SKM-1 treated with dmso at 0.1 percent for 144 hours (cell line): ENCODE results near the gene THOC5.

Experiments
- DNase-seq: peaks from one replicate; lab custom pipeline; 2025; ENCODE audit not compliant: unreplicated experiment; lab: John Stamatoyannopoulos, UW

Gene THOC5

DNA sequence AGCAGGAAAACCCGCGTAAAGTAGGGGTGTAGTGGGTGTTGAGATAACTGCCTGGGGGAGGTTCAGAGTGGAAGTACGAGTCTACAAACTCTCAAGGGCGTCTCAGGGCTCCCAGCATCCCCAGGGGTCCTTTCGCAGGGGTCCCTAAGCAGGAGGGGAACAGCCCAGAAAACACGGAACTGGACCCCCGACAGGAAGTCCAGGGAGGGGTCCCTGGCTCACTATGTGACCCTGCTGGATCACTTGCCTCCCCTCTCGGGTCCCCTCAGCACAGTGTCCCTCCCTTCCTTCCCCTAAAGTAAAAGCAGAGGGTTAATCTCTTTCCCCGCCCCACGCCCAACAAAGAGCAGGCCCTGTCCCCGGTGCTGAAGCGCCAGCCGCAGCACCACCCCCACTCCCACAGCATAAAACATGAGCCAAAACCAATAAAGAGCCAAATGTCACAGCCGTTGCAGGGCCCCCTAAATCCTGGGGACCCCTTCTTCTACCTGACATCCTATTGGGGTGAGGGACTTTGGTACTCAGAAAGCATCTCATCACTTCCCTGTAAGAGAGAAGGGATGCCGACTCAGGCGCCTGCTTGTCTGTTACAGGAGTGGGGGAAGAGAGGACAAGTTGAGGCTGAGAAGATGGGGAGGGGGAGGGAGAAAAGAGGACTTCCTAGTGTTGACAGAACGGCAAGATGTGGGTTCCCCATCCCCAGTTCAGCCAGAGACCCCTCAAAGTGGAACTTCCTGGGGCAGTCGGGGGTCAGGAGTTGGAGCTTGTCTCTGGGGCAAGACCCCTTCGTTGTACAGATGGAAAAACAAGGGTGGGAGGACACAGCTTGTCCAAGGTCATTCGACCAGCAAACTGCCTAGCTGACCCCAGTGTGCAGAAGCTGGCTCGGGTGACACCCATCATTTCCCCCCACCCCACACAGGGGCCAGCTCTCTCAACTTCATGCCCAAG, 75.0 kb downstream of the THOC5 start:
- no peak for DNase-seq

DNA sequence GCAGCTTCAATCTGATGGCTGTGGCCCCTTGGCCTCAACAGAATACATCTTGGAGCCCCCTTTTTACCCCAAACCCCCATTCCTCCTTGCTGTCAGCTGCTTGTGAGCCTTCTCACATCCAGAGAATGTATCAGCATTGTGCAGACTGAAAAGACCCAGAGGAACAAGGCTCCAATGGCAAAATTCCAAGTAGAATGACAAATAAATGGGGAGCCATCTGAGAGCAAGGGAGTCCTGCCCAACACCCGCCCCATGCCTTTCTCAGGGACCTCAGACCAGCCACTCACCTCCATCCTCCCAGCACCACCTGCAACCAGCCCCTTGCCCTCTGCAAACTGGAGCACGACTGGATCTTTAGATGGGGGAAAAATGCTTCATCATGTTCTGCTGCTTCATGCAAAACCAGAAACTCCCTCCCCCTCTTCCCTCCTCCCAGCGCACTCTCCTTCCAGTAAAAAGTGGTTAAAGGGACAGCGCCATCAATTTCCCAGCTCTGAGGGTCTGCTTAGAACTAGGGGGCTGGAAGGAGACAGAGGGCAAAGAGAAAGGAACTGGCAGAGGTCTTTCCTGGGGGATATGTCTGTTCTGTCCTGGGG, 75.7 kb downstream of the THOC5 start:
- no peak for DNase-seq

DNA sequence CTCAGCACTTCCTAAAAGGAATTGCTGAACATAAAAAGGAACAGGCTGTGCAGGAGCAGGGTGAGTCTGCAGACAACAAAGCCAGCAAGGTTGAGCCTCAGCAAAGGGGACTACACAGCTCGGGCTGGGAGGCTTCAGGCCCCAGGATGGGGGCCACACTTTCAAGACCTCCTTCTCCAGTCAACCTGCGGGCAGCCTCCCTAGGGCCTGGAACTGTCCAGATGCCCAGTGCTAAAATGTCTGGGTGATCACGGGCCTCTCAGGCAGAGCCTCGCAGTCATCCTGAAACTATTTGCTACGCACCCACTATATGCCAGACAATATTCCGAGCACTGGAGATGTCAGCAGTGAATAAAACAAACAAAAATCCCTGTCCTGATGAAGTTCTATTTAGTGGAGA, 77.4 kb downstream of the THOC5 start:
- DNase-seq = no peak

DNA sequence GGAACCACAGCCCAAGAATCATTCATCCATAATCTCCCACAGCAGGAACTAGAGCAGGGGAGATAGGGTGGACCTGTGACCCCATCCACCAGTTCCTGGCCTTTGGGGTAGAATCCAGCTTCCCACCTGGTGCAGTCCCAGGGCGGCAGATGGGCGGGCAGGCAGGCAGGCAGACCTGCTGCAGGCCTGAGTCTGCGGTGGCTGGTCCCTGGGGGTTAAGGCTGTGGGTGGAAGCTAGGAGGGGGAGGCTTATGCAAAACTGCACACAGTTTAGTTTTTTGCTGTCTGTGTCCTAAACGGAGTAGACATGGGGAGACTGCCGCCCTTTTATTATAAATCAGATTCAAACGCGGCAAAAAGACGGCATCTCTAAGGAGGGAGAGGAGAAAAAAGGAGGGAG, 78.0 kb downstream of the THOC5 start:
- no peak for DNase-seq

DNA sequence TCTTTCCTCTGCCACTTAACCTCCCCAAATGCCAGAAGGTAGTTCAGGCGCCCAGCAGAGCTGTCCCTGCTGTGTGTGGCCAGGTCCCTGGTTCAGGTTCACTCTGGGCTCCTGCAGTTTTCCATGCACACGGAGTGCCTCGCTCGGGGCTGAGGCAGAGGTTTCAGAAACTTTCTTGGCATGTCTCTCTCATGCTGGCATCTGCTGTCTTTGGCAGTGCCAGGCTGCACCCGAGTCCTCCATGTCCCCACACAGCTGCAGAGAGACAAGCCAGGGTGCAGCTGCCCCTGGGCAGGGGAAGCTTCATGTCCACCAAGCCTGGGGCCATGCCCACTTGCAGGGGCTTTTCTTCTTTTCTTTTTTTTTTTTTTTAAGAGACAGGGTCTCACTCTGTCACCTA, 80.6 kb downstream of the THOC5 start:
- DNase-seq = no peak

DNA sequence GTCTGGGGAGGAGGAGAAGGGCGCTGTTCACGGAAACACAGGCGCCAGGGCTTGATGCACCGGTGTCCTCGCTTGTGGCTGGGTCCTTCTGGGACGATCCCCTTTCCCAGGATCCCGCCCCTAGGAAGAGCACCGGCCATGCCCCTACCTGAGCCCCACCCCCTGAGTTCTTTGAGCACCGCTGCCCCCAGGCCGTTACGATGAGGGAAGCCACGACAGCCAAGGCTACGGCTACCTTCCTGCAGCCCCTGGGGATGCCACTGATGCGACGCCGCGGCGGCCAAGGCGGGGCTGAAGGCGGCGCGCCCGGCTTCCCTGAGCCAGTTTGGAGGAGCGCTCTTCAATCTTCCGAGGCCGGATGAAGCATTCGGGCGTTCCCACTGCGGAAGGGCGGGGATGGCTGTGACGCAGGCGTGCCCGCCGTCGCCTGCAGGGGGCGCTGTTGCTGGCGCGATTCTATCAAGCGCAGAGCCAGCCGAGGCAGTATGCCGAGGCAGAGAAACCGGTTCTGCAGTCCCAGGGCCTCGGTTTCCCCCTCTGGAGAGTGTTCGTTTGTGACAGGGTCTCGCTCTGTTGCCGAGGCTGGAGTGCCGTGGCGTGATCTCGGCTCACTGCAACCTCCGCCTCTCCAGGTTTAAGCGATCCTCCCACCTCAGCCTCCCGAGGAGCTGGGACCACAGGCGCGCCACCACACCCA, 83.2 kb downstream of the THOC5 start:
- peak; percentile 60 for DNase-seq

DNA sequence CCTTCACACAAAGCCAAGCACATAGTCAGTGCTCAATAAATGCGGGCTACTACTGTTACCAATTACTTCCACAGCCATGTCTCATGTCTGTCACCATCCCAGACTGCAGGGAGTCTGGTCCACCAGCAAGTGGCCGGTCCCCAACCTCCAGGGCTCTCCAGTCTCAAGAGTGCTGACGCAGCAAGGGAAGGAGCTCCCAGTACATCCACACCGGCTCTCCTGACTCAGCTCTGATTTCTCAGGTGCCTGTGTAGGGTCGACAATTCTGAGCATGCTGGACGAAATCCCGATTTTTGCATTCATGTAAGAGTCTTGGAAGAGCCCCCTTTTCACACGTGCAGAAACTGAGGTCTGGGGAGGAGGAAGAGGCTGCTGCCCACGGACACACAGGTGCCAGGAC, 83.8 kb downstream of the THOC5 start:
- DNase-seq = no peak

DNA sequence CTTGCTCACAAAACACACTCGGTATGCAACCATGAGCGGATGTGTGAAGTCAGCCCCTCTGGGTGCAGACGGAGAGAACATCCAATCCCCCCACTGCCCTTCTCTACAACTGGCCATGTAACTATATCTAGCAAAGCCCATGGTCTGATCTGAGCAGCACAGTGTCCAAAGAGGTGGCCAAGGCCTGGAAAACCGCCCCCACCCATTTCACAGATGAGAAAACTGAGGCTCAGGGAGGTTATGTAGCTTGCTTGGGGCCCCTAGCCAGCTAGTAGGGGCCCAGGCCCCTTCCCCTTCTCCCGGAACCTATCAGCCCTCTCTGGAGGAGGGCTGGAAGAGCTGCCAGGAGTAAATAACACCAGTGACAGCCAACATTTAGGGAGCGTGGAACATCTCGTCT, 89.0 kb downstream of the THOC5 start:
- DNase-seq = no peak

DNA sequence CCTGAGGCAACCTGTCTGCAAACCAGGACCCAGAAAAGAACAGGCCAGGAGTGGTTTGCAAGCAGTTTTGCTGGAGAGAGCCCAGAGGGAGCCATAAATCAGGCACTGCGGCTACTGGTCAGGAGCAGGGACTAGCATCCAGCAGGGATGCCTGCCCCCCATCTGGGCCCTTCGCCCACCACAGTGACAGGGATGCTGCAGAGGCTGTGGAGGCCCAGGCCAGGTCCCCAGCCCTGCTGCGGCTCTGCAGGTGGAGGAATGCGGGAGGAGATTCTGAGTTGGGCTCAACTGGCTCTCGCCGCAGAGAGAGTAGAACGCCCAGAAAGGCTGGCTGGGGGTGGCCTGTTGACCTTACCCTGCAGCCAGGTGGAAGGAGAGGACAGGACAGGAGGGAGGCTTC, 89.9 kb downstream of the THOC5 start:
- no peak for DNase-seq

DNA sequence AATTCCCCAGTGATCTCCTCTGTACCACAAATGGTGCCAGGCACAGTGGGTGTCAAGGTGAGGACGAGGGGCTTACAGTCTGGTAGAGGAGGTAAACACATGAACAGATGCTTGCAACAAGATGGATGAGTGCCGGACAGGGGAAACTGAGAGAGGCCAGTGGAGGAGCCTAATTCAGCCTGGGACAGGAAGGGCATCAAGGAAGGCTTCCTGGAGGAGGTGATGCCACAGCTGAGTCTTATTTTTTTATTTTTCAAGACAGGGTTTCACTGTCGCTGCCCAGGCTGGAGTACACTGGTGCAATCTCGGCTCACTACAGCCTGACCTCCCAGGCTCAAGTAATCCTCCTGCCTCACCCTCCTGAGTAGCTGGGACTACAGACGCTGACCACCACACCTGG, 92.3 kb downstream of the THOC5 start:
- no peak for DNase-seq

DNA sequence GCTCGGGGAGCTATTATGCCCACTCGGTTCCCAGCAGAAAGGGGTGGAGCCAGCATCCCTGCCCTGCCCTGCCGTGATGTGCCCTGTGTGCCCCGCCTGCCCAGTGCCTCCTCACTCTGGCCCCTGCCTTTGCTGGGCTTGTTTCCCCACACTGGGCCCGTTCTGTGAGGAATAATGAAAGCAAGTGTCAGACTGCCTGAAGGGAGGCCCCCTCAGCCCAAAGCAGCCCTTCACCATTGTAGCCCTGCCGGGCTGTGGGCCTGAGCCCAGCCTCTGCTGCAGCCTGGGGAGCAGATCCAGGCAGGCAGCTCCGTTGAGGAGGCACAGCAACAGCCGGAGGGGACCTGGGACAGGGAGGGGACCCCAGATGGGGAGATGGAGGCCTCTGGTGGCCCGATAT, 93.8 kb downstream of the THOC5 start:
- DNase-seq = no peak

DNA sequence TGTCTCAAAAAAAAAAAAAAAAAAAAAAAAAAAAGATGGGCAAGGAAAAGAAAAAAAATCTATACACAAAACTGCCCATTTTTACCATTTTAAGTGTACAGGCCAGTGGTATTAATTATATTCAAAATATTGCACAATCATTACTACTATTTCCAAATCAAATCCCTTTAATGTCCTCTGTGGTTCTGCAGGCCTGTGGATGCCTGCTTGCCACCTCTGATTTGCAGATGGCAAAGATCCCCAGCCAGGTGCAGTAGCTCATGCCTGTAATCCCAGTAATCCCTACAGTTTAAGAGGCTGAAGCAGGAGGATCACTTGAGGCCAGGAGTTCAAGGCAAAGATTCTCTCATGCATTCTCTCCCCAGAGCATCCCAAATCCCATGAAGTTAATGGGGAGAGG, 95.0 kb downstream of the THOC5 start:
- no peak for DNase-seq

DNA sequence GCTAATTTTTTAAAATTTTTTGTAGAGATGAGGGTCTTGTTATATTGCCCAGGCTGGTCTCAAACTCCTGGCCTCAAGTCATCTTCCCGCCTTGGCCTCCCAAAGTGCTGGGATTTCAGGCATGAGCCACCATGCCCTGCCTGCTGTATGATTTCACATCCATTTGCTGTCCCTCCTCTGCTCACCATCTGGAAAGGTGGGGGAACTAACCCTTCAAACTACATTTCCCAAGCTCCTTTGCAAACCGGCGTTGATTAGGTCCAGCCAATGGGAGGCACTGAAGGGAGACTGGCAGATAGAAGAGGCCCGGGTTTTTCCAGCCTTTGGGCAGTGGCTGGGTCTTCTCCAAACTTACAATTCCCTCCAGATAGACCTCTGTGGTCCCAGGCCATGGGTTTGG, 95.8 kb downstream of the THOC5 start:
- peak; percentile 53 for DNase-seq

DNA sequence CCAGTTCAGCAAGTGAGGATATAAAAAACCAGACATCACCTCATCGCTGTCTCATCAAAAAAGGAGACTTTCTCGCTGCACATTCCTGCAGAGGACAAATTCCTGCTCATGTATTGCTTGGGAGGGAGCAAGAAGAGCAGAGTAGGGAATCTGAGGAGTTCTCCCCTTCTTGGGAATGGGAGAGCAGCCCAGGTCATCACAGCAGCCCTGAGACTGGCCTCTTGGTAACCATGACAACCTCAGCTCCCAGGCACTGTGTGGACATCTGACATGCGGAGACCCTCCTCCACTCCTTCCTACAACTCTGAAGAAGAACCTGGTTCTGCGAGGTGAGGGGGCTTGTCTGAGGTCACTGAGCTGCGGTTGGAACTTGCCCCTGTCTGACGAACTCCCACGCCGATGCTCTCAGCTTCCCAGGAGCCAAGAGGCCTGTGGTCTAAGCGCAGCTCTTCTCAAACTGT, 97.3 kb downstream of the THOC5 start:
- no peak for DNase-seq
